ENCODE measurements around the gene CASS4. TPM values are rescaled to one million over a fixed set of nuclear protein-coding genes. Genes with fewer than 3 reads are reported as not detected.

The CASS4 gene
- total and polyA plus RNA-seq, 2 donors (not counting 1 experiment from before 2014, with no cell fraction given): 17.7 to 65.8 TPM

DNA sequence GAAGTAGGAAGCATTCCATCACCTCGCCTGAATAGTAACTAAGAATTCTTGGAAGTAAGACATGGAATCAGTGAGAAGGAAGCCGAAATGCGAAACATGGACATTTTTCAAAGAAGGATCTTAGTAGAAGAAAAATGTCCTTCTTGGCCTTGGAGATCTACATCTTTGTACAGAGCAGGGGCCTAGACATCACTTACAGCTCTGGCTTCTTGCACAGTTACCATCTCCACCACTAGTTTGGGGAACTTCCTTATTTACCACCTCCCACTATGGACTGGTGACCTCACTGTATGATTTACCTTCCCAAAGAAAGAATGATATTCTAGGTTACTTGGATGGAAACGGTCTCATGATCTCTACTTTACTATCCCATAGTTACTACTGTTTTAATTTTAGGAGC is 15.7 kb downstream of the CASS4 start:
- Histone ChIP-seq H3K36me3 (ENCODE audit: control insufficient read depth, insufficient read depth, low read length) (peaks cover 7% of the 10 kb centered on the region), H3K27me3 (ENCODE audit: control insufficient read depth, insufficient read depth, low read length) (no peaks in the 10 kb centered on the region), H3K4me1 (ENCODE audit: control insufficient read depth, extremely low read depth, insufficient read depth, low read length) (peaks cover 46% of the 10 kb centered on the region), H3K79me2 (ENCODE audit: control insufficient read depth, insufficient read depth, low read length) (peaks cover 41% of the 10 kb centered on the region), H2AFZ (ENCODE audit: low read length) (no peak overlapping the region), H3K9ac (ENCODE audit: insufficient read depth, low read length) (no peak overlapping the region), H3K4me3 (replicated peaks in 1 of 4; ENCODE audit: control extremely low read depth in 1 of 4, insufficient read depth in 1 of 4, low read depth in 3 of 4, low read length in 4 of 4) (no peak overlapping the region), H3K9me3 (ENCODE audit: control insufficient read depth, insufficient read depth, low read depth, low read length) (no peaks in the 10 kb centered on the region), H4K20me1 (ENCODE audit: control insufficient read depth, extremely low read depth, insufficient read depth, low read length) (no peaks in the 10 kb centered on the region), H3K4me2 (ENCODE audit: extremely low read depth, insufficient read depth, low read length) (no peak overlapping the region), H3K27ac (ENCODE audit: insufficient read depth, low read length) (peak overlapping the region; percentile 98)
- TF ChIP-seq, protein P1, sequence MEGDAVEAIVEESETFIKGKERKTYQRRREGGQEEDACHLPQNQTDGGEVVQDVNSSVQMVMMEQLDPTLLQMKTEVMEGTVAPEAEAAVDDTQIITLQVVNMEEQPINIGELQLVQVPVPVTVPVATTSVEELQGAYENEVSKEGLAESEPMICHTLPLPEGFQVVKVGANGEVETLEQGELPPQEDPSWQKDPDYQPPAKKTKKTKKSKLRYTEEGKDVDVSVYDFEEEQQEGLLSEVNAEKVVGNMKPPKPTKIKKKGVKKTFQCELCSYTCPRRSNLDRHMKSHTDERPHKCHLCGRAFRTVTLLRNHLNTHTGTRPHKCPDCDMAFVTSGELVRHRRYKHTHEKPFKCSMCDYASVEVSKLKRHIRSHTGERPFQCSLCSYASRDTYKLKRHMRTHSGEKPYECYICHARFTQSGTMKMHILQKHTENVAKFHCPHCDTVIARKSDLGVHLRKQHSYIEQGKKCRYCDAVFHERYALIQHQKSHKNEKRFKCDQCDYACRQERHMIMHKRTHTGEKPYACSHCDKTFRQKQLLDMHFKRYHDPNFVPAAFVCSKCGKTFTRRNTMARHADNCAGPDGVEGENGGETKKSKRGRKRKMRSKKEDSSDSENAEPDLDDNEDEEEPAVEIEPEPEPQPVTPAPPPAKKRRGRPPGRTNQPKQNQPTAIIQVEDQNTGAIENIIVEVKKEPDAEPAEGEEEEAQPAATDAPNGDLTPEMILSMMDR (conservative IDR thresholded peaks at IDR 0.05 in 1 of 2, IDR thresholded peaks at IDR 0.05 in 1 of 2; ENCODE audit: low read depth in 1 of 2, low read length in 2 of 2): no peak
- no peak for TF ChIP-seq EZH2 (IDR thresholded peaks at IDR 0.05; ENCODE audit: low read length, missing control alignments)
- no peak for DNase-seq (ENCODE audit: low read depth in 2 of 2)

- H3K27ac ChIP-seq (ENCODE audit: insufficient read depth, low read length): peak overlapping the region; percentile 98
- peaks cover 8% of the 10 kb centered on the region for H3K36me3 ChIP-seq (ENCODE audit: control insufficient read depth, insufficient read depth, low read length)
- TF ChIP-seq, protein P1 (conservative IDR thresholded peaks at IDR 0.05 in 1 of 2, IDR thresholded peaks at IDR 0.05 in 1 of 2; ENCODE audit: low read depth in 1 of 2, low read length in 2 of 2): no peak
- TF ChIP-seq EZH2 (IDR thresholded peaks at IDR 0.05; ENCODE audit: low read length, missing control alignments): no peak
- no peak for DNase-seq (ENCODE audit: low read depth in 2 of 2)
- no peaks in the 10 kb centered on the region for H4K20me1 ChIP-seq (ENCODE audit: control insufficient read depth, extremely low read depth, insufficient read depth, low read length)
- H2AFZ ChIP-seq (ENCODE audit: low read length): no peak overlapping the region
- no peaks in the 10 kb centered on the region for H3K9me3 ChIP-seq (ENCODE audit: control insufficient read depth, insufficient read depth, low read depth, low read length)
- peaks cover 47% of the 10 kb centered on the region for H3K4me1 ChIP-seq (ENCODE audit: control insufficient read depth, extremely low read depth, insufficient read depth, low read length)
- H3K9ac ChIP-seq (ENCODE audit: insufficient read depth, low read length): peak overlapping the region; percentile 55
- H3K79me2 ChIP-seq (ENCODE audit: control insufficient read depth, insufficient read depth, low read length): peaks cover 43% of the 10 kb centered on the region
- peak overlapping the region; percentile 59 for H3K4me2 ChIP-seq (ENCODE audit: extremely low read depth, insufficient read depth, low read length)
- H3K27me3 ChIP-seq (ENCODE audit: control insufficient read depth, insufficient read depth, low read length): no peaks in the 10 kb centered on the region
- H3K4me3 ChIP-seq (replicated peaks in 1 of 4; ENCODE audit: control extremely low read depth in 1 of 4, insufficient read depth in 1 of 4, low read depth in 3 of 4, low read length in 4 of 4): no peak overlapping the region
These were observed 16.4 kb downstream of the CASS4 start for GRCh38 chr20:56428410-56428809.

DNA sequence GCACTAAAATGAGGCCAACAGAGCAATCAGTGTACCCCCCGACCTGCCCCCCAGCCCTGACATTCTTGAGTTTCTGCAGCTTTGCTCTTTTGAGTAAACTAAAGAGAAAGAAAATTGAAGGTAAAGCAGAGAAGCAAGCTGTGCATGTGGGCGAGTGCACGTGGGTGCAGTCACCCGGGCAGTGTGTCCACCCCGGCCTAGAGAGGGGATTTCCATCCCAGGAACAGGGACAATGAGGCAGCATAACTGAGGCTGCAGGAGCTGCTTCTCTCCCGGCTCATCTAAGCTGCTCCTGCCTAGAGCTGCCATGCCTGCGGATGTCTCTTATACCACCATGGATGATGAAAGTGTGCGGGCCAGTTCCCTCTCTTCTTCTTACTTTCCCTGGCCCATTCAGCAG is 16.8 kb downstream of the CASS4 start:
- Histone ChIP-seq H3K9me3 (ENCODE audit: control insufficient read depth, insufficient read depth, low read depth, low read length) (no peaks in the 10 kb centered on the region), H3K4me2 (ENCODE audit: extremely low read depth, insufficient read depth, low read length) (peak overlapping the region; percentile 59), H4K20me1 (ENCODE audit: control insufficient read depth, extremely low read depth, insufficient read depth, low read length) (no peaks in the 10 kb centered on the region), H3K27ac (ENCODE audit: insufficient read depth, low read length) (peak overlapping the region; percentile 98), H3K9ac (ENCODE audit: insufficient read depth, low read length) (peak overlapping the region; percentile 55), H3K4me3 (replicated peaks in 1 of 4; ENCODE audit: control extremely low read depth in 1 of 4, insufficient read depth in 1 of 4, low read depth in 3 of 4, low read length in 4 of 4) (no peak overlapping the region), H3K36me3 (ENCODE audit: control insufficient read depth, insufficient read depth, low read length) (peaks cover 8% of the 10 kb centered on the region), H3K27me3 (ENCODE audit: control insufficient read depth, insufficient read depth, low read length) (no peaks in the 10 kb centered on the region), H2AFZ (ENCODE audit: low read length) (no peak overlapping the region), H3K4me1 (ENCODE audit: control insufficient read depth, extremely low read depth, insufficient read depth, low read length) (peaks cover 50% of the 10 kb centered on the region), H3K79me2 (ENCODE audit: control insufficient read depth, insufficient read depth, low read length) (peaks cover 41% of the 10 kb centered on the region)
- no peak for TF ChIP-seq EZH2 (IDR thresholded peaks at IDR 0.05; ENCODE audit: low read length, missing control alignments)
- TF ChIP-seq, protein P1 (conservative IDR thresholded peaks at IDR 0.05 in 1 of 2, IDR thresholded peaks at IDR 0.05 in 1 of 2; ENCODE audit: low read depth in 1 of 2, low read length in 2 of 2): no peak
- no peak for DNase-seq (ENCODE audit: low read depth in 2 of 2)

All from fibroblast of lung (primary cell).